ENCODE results near the gene CRISPLD2.

GRCh38 chr16:84864326-84864955, 44.7 kb downstream of the CRISPLD2 start:
- TF ChIP-seq CTCF (conservative IDR thresholded peaks at IDR 0.05 in 1 of 2, IDR thresholded peaks at IDR 0.05 in 1 of 2; ENCODE audit: low read depth in 1 of 2, low read length in 2 of 2) = no peak
- TF ChIP-seq EZH2 (IDR thresholded peaks at IDR 0.05; ENCODE audit: low read length, missing control alignments) = no peak
